Hematopoietic multipotent progenitor cell treated with erythropoietin and hydrocortisone succinate and interleukin-3 and kit ligand, for 17 days (in vitro differentiated cells): ENCODE data around the gene CD3E.

Experiments
- DNase-seq: peaks from one replicate; pipeline ENCODE4 v3.0.0-alpha.2; 2015; ENCODE audit warnings: low spot score

The CD3E gene

DNA sequence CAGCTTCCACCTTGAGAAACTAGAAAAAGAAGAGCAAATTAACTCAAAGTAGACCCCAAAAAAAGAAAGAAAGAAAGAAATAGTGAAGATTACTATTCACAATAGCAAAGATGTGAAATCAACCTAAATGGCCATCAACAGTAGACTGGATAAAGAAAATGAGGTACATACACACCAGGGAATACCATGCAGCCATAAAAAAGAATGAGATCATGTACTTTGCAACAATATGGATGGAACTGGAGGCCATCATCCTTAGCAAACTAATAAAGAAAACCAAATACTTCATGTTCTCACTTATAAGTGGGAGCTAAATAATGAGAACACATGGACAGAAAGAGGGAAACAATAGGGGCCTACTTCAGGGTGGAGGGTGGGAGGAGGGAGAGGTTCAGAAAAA, 24.2 kb downstream of the CD3E start:
- DNase-seq, result no peak

- no peak for DNase-seq
These were observed 30.2 kb downstream of the CD3E start for GRCh38 chr11:118334745-118335144.

DNA sequence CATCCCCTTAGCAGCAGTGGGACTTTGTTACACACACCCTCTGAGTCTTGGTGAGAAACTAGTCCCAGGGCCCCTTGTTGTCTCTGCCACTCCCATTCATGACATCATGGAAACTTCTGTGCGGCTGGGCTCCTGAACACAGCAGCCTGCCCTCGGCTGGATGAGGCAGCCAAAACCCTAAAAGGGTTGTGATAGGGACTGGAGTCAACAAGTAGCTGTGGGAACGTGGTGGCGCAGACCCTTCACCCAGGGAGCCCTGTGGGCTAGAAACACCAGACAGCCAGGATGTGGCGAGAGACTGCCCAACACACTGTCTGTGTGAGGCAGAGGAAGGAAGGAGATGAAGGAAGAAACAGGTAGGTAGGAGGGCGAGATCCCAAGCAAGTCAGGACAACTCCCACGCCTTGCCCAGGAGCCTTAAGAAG, 34.1 kb downstream of the CD3E start:
- no peak for DNase-seq

DNA sequence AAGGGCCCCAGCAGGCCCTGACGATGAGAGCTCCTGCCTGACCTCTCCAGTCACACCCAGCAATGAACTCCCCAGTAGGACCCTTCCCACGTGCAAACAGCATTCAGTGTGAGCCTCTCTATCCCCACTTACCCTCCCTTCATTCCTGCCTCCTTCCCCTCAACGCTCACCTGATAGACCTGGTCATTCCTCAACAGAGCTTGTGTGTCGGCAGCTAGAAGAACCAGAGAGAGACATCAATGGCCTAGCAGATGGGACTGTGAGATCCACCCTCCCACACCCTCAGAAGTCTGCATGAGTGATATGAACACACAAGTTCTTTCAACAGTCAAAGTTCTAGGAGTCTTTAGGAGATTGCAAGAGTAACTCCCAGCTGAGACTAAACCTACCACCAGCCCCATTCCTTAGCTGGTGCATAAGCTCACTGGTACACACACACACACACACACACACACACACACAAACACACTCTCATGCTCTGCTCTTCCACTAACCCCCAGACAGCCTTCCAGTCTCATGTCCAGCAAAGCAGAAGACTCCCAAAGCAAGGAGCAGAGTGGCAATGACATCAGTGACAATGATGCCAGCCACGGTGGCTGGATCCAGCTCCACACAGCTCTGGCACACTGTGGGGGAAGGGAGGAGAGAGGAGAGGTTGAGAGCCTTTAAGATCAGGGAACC, 34.9 kb downstream of the CD3E start:
- no peak for DNase-seq

- DNase-seq, result no peak
These were observed 35.9 kb downstream of the CD3E start for GRCh38 chr11:118340449-118340848.

GRCh38 chr11:118341261-118341660, 36.7 kb downstream of the CD3E start:
- DNase-seq, result no peak

DNA sequence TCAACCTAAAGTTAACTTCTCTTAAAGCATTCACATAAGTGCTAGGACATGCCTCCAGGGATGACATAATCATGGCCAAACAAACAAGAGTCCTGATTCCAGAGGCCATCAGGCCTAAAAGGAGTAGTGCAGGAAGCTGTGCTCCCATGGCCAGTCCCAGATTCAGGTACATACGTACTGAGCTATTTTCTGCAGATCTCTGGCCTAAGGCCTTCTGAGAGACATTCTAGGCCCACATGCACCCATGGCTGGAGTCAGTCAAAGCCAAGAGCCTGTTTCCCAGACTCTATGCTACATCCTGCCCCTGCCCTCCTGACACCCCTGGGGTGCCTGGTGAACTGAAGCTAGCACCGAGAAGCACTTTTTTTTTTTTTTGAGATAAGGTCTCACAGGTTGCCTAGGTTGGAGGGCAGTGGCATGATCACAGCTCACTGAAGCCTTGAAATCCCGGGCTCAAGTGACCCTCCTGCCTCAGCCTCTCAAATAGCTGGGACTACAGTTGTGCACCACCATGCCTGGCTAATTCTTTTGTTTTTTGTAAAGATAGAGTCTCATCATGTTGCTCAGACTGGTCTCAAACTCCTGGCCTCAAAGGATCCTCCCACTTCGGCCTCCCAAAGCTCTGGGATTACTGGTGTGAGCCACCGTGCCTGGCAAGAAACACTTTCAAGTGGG, 37.4 kb downstream of the CD3E start:
- no peak for DNase-seq

DNA sequence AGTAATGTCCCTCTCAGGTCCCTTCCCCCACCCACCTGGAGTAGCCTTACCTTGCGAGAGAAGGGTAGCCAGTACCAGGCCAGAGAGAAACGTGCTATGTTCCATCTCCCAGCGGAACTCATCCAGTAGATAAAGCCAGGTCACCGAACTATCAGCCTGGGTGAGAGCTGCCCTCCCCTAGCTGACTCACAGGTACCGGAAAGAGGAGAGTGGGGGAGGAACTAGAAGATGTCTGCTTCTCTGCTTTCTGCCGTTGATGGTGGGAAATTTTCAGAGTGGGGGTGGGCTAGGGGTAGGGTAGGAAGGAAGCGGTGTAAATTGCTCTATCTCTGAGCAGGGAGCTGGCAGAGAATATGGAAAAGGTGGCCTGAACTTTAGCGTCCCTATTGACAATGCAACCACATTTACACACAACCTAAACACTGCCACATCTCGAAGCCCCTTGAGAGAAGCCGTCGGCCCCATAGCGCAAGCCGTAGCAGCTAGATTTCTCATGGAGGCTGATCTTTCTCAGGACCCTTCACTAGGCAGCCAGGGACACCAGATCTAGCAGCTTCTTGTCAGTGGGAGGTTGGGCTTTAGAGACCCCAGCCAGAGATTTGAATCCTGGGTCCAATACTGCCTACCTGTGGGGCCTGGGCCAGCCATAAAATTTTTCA, 38.1 kb downstream of the CD3E start, which contains the start of gene CD3D:
TSS of gene CD3D (minus strand) at position 203 of the 659 bp plus-strand sequence. CDS start at position 105, 98 bp downstream.
- no peak for DNase-seq

DNA sequence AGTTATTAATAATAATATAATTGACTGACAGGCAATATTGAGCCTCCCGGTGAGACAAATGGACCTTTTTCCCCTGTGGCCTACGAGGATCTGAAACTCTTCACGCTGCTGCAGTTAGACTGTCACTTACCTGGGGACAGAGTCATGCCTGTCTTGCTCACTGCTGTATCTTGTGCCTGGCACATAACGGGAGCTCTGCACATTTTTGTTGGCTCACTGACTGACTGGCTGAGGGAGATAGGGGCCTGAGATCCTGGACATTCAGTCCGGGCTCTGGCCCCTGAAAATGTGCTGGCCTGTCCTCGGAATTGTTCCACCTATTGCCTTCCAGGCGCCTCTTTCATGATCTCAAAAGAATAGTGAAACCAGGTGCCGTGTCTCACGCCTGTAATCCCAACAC, 38.7 kb downstream of the CD3E start:
- no peak for DNase-seq

DNA sequence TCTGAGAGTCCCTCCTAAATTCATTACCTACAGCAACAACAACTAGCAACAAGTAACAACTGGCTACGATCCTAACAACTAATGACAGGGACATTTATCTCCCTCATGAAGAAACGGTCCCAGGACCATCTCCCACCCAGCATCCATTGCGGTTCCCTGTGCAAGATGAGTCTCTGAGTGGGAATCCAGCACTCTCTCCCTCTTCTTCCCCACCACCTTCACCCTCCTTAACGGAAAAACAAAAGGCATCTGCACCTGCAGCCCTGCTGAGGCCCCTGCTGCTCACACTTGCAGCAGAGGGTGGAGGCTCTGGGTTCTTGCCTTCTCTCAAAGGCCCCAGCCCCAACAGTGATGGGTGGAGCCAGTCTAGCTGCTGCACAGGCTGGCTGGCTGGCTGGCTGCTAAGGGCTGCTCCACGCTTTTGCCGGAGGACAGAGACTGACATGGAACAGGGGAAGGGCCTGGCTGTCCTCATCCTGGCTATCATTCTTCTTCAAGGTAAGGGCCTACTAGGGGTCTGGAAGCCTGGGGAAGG, 39.5 kb downstream of the CD3E start, which contains the start of gene CD3G:
TSS of gene CD3G (plus strand) at position 364 of the 535 bp plus-strand sequence. CDS start at position 444, 80 bp downstream.
- no peak for DNase-seq

- no peak for DNase-seq
These were observed 44.9 kb downstream of the CD3E start for GRCh38 chr11:118349475-118349874.

DNA sequence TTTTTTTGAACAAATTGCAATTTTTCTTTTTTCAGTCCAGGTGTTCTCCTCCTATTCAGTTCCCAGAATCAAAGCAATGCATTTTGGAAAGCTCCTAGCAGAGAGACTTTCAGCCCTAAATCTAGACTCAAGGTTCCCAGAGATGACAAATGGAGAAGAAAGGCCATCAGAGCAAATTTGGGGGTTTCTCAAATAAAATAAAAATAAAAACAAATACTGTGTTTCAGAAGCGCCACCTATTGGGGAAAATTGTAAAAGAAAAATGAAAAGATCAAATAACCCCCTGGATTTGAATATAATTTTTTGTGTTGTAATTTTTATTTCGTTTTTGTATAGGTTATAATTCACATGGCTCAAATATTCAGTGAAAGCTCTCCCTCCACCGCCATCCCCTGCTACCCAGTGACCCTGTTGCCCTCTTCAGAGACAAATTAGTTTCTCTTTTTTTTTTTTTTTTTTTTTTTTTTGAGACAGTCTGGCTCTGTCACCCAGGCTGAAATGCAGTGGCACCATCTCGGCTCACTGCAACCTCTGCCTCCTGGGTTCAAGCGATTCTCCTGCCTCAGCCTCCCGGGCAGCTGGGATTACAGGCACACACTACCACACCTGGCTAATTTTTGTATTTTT, 48.7 kb downstream of the CD3E start:
- peak; percentile 43 for DNase-seq

DNA sequence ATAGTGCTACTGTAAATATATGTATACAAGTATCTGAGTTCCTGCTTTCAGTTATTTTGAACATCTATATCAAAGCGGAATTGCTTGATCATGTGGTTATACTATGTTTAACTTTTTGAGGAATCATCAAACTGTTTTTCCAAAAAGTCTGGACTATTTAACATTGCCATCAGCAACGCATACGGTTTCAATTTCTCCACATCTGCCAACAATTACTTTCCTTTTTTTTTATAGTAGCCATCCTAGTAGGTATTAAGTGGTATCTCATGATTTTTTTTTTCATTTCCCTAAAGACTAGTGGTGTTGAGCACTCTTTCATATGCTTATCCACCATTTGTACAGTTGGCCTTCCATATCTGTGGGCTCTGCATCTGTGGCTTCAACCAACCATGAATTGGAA, 53.5 kb downstream of the CD3E start:
- DNase-seq, result no peak

- peak; percentile 99 for DNase-seq
These were observed 54.9 kb downstream of the CD3E start, which contains the start of gene UBE4A for GRCh38 chr11:118359295-118359958. Gene UBE4A (plus strand): TSS chr11:118359600. CDS start chr11:118365081, 5,481 bp downstream.

DNA sequence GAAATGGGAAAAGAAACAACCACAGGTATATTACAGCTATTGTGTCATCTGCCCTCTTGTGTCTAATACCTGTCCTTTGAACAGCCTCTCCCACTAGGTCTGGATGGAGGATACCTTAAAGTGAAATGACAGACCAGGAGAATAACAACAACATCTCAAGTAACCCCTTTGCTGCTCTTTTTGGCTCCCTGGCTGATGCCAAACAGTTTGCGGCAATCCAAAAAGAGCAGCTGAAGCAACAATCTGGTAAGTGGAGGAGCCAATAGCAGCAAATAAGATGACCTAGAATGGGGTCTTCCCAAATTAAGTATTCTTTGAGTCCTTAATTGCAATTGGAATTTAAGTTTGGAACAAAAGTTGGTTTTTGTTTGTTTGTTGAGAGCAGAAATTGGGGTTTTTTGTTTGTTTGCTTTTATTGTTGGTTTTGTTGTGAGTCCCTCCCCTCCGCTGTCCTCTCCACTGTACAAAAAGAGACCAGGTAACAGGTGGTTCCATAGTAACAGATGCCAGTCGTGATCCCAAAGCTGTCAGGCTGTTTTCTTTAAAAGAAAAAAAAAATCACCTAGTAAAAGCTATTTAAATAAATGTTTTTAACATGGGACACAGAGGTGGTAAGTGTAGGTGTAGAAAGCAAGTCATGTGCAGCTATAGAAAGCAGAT, 60.6 kb downstream of the CD3E start:
- DNase-seq, result no peak
